HG03280 (cell line): ENCODE measurements around the gene ANKRD34B.
"Not testable (repeated sequence)": the region's sequence is repeated elsewhere in the genome, so short reads cannot be mapped to it uniquely, and the experiment has no call there.

ENCODE experiments used
- ATAC-seq: cut with Tn5 transposase; IDR thresholded peaks from one replicate; pipeline ENCODE4 v1.9.1; 2021; ENCODE audit warnings: mild to moderate bottlenecking, moderate library complexity; ENCODE audit not compliant: unreplicated experiment

ANKRD34B gene

DNA sequence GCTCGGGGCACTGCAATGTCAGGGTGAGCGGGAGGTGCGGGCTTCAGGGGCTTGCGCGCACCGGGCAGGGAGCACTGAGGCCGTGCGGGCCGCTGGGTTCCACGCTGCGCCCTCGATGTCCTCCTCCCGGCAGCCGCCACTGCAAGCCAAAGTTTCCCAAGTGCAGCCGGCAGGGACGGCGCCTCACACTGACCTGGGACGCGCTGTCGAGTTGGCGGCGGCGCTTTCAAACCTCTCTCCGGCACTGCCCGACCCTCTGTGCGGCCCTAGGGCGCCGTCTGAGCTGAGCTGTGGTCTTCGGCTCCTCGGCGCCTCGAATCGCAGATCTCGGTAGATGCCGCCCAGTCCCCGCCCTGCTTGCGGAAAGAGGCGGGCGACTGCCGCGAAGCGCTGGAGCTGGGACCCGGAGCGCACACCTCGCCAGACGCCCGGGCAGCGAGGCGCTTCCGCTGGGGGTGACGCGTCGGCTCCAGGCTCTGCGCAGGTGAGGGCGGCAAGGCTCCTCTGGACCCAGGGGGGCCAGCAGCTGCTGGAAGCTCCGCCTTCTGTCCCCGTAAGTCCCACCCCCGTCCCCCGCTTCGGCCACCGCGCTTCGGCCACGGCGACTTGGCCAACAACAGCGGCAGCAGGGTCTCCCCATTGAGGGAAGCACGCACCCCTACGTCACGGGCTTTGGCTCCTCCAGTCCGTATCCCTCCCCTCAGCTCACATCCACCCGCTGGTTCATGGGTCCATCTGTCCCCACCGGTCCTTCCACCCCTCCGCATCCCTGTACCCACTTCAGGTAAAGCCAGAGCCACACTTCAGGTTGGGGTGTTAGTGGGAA, at the start of gene ANKRD34B:
TSS of gene ANKRD34B (minus strand) at position 320 of the 826 bp plus-strand sequence. CDS start 10,261 bp downstream, outside the sequence.
- no peak for ATAC-seq

DNA sequence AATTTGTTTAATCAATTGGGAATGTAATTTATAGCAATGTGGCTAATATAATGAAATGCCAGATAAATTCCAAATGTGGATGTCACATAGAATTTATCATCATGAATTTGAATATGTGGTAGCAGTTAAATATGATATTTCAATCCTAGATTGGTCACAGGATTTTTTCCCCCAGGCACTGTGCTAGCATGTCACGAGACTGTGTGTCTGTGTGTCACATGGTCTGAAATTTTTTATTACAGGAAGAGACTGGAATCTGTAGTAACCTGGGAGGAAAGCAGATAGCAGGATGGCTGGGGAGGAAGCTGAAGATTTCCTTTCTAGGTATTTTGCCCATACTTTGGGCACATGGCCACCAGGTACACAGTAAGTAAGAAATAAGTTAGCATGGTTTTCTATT, 49.0 kb upstream of the ANKRD34B start:
- no peak for ATAC-seq

DNA sequence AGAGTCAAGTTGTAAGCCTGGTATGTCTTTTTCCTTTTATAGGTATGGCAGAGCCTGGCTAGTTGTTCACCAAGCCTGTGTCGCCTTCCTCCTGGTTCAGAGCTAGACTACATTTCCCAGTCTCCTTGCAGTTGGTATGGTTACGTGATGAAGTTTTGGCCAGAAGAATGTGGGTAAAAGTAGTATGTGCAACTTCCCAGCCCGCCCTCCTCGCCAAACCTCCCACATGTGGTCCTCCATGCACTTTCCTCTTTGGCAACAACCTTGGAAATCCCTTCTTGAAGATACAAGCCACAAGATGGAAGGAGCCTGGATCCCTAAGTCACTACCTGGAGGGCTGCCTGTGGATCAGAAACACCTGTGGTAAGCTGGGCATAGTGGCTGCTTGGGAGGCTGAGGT, 48.4 kb upstream of the ANKRD34B start:
- no peak for ATAC-seq

DNA sequence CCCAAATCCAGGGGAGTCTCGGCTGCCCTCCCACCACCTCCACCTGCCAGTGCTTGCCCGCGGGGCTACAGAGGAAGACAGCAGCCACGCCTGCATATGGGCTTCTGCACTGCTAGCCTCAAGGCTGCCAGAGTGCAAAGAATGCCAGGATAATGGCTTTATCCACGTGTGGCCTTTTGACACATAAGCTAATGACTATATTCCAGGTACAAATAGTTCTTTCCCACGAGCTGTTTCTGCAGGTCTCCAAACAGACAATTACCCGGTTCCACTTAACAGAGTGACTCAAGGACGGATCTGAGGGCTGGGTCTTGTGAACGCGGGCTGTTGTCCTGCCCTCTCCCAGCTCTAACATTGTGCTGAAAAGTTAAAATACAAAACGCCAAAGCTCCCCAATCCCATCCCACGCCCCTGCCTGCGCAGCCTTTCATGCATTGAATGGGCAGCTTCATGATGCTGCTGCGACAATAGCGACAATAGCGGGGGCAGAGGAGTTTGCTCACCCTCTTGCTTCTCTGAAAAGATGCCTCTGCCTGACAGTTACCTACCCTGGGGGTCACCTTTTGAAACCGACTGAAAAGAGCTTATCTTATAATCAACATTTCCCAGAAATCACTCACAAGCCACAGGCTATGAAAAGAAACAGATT, 45.3 kb upstream of the ANKRD34B start:
- no peak for ATAC-seq

DNA sequence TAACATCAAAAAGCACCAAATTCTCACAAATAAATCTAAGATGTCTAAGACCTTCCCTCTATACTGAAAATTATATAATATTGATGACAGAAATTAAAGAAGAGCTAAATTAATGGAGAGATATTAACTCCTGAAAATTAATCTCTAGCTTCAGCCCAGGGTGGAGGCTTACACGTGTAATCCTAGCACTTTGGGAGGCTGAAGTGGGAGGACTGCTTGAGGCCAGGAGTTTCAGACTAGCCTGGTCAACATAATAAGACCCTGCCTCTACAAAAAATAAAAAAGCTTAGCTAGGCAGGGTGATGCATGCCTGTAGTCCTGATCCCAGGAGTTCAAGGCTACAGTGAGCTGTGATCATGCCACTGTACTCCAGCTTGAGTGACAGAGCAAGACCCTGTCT, 39.6 kb upstream of the ANKRD34B start:
- no peak for ATAC-seq

DNA sequence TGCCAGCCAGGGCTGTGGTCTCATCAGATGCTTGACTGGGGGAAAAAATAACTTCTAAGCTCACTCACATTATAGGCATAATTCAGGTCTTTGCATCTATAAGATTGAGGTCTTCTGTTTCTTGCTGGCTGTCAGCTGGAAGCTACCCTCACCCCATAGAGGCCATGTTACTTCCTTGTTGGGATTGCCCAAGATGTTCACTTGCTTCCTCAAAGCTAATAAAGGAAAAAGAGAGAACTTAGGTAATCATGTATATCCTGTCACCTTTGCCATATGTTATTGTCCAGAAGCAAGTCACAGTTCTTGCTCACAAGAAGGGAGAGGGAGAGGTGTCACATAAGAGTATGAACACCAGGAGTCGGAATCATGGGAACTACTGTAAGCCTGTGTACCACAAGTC, 38.7 kb upstream of the ANKRD34B start:
- ATAC-seq = no peak

DNA sequence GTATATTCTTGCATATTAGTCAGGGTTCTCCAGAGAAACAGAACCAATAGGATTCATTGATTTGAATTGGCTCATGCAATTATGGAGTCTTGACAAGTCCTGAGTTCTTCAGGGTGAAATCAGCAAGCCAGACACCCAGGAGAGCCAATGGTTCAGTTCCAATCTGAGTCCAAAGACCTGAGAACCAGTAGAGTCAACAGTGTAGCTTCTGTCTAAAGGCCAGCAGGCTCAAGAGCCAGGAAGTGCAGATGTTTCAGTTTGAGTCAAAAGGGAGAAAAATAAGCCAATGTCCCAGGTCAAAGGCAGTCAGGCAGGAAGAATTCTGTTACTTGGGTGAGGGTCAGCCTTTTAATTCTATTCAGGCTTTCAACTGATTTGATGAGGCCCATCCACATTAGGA, 37.8 kb upstream of the ANKRD34B start:
- no peak for ATAC-seq

DNA sequence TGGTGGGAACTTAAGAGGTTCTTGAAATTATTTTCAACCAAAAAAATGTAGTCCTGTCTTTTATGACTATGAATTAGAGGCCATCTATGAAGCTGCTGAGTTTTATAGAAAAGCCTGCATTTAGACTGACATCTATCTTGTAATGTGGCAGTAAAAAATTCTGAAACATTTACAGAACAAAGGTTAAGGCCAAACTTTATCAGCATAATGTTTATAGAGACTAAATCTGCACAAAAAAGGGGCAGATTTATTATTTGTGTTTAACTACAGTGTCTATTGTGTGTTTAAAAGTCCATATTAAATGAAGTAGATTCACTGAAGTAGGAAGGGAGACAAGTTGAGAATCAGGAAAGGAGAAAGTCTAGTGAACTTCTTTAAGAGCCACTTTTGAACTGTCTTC, 37.3 kb upstream of the ANKRD34B start:
- no peak for ATAC-seq

DNA sequence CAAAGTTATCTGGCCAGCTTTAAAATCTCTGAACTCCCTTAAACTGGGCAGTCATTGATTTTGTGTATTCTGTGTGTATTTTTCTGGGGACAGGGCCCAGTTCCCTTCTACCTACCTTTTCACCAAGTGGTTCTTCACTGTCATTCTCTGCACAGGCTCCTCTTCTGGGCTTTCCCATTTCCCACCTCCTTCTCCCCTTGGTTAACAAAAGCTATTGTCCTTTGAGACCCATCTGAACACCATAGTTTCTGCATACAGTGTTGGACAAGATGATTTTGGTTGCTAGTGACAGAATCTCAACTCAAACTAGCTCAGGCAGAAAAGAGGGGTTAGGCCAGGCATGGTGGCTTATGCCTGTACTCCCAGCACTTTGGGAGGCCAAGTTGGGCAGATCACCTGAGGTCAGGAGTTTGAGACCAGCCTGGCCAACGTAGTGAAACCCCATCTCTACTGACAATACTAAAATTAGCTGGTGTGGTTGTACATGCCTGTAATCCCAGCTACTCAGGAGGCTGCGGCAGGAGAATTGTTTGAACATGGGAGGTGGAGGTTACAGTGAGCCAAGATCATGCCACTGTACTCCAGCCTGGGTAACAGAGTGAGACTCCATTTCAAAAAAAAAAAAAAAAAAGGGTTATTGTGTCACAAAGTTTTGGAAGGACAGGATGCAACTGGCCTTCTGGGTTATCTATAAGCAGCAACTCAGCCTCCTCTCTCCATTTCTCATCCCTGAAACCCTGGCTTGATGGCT, 31.0 kb upstream of the ANKRD34B start:
- ATAC-seq = no peak

DNA sequence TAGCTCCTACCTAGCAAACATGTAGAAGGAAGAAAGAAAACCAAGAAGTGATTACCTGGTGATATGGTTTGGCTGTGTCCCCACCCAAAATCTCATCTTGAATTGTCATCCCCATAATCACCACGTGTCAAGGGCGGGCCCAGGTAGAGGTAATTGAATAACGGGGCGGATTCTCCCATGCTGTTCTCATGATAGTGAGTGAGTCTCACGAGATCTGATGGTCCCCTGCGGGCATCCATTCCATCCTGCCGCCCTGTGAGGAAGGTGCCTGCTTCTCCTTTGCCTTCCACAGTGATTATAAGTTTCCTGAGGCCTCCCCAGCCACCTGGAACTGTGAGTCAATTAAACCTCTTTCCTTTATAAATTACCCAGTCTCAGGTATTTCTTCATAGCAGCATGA, 27.4 kb upstream of the ANKRD34B start:
- no peak for ATAC-seq

DNA sequence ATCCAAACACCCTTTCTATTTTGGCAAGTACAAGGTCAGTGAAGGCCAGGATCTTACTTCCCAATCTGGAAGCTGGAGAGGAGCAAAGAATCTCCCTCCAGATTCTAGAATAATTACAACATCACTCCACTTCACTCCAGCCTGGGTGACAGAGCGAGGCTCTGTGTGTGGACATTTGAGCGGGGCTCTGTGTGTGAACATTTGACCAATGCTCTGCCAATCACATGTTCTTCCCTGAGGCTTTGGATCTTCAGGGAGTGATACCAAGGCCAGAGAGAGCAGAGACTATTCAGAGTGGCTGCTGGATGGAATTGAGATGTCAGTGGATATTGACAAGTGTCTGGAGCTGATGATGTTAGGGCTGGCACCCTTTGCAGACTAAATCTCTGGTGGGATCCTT, 24.7 kb upstream of the ANKRD34B start:
- ATAC-seq = no peak

DNA sequence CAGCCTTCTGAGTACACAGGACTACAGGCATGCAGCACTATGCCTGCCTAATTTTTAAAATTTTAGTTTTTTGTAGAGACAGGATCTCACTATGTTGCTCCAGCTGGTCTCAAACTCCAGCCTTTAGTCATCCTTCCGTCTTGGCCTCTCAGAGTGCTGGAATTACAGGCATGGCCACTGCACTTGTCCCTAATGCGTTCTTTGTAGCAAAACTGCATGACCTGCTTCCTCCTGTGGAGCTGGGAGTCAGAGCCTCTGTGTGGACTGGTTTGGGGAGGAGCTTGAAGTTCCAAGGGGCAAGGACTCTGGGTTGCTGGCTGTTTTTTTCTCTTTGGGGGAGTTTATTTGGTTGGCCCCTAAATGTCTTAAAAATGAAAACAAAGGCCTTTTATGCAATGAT, 22.7 kb upstream of the ANKRD34B start:
- ATAC-seq = no peak

DNA sequence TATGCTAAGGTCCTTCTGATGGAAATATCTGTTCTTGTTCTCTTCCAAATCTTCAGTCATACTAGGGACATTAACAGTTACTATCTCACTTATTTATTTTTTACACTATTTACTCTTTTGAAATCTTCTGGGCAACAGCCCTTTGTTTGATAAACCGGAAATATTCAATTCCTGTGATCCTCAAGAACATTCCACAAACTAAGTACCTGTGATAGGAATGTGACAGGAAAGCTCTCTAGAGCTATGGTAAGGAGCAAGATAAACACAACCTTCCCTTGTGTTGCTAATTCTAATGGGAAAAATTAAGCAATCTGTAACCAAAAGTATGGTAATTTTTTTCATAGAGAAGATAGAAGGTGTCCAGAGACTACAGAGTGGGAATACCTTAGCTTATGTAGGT, 22.0 kb upstream of the ANKRD34B start:
- ATAC-seq = no peak

DNA sequence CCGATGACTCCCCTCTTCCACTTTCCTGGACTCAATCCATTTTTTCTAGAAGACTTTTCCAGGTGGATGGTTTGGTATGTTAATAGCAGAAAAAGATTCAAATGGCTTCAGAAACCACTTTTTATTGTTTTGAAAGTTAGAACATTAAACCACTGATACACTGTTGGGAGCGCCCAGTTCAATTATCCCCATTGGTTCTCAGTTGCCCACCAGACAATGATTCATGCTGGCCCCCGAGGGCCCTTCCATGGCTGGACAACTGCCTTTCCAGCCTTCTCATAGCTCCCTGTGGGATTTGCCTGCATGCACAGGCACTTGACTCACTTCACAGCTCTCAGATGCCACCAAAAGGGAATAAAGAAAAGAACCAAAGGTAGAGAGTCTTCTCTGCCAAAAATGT, 21.3 kb upstream of the ANKRD34B start:
- ATAC-seq = no peak

DNA sequence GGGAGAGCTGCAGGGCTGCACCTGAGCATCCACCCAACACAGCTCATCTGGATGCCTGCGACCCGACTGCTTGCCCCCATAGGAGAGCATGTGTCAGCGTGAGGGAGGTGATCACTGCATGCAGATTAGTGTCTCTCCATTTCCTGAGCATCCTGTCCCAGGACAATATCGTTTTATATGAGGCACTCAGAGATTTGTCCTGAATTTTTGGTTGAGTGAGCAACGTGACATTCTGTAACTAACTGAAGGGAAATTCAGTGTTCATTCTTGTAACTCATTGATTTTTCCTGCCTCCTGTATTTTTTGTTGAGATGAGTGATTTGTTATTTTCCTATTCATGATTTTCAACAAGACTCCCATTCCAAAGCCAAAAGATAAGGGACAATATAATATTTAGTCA, 20.7 kb upstream of the ANKRD34B start:
- ATAC-seq = no peak

DNA sequence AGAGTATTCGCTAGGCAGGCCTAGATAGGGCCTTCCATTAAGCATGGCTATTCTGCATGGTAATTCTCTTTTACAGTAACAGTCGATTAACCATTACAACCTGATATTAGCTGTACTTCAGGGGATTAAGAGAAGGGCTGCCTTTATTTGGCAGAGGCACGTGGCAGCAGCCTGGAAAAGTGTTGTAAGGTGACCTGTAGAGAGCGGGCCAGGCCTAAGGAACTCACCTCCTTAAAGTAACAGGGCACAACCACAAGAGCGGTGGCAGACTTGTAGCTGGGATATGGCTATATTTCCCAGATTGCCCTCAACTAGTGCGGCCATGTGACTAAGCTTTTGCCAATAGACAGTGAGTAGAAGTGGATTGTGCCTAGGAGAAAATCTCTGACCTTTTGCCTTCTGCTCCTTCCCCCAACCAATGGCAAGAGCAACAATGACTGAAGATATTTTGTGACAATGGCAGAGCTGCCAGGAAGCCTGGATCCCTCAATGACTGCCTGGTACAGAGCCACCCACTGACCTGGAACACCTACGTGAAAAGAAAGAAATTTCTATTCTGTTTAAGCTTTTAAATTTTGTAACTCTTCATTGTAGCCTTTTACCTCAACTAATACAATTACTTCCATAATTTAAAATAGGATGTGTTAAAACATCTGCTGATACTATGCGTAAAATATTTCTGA, 18.9 kb upstream of the ANKRD34B start:
- ATAC-seq = no peak

DNA sequence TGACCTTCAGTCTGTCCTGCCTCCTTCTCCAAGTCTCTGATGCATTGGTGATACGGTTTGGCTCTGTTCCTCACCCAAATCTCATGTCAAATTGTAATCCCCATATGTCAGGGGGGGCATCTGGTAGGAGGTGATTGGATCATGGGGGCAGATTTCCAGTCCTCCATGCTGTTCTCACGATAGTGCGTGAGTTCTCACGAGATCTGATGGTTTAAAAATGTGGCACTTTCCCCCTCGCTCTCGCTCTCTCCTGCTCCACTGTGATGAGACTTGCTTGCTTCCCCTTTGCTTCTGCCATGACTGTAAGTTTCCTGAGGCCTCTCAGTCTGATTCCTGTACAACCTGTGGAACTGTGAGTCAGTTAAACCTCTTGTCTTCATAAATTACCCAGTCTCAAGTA, 14.7 kb upstream of the ANKRD34B start:
- ATAC-seq = no peak

DNA sequence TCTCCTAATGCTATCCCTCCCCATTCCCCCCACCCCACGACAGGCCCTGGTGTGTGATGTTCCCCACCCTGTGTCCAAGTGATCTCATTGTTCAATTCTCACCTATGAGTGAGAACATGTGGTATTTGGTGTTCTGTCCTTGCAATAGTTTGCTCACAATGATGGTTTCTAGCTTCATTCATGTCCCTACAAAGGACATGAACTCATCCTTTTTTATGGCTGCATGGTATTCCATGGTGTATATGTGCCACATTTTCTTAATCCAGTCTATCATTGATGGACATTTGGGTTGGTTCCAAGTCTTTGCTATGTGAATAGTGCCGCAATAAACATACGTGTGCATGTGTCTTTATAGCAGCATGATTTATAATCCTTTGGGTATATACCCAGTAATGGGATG, 10.2 kb upstream of the ANKRD34B start:
- ATAC-seq = not testable (repeated sequence)

DNA sequence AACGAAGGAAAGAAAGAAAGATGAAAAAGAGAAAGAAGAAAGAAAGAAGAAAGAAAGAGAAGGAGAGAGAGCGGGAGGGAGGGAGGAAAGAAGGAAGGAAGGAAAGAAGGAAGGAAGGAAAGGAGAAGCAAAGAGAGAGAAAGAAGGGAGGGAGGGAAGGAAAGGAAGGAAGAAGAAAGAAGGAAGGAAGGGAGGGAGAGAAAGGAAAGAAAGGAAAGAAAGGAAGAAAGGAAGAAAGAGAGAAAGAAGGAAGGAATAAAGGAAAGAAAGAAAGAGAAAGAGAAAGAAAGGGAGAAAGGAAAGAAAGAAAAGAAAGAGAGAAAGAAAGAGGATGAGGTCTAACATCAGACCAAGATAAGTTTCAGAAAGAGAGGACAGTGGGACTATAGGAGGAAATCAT, 9.0 kb upstream of the ANKRD34B start:
- no peak for ATAC-seq

DNA sequence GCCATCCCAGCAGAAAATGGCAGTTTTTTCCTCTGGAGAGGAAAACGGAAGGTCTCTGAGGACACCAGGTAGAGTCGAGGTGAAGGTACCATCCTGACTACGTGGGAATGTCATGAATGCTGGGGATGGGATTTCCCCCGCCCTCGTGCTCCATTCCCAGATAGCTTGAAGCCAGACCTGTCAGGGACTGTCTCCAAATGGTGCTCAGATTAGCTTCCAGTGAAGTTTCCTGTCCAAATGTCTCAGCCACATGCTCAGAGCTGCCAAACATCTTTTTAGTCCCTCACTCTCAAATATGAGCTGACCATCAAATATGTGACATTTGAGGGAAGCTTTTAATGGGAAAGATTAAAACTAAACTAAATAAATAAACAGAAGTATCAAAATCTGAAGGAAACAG, 7.6 kb upstream of the ANKRD34B start:
- ATAC-seq = no peak

DNA sequence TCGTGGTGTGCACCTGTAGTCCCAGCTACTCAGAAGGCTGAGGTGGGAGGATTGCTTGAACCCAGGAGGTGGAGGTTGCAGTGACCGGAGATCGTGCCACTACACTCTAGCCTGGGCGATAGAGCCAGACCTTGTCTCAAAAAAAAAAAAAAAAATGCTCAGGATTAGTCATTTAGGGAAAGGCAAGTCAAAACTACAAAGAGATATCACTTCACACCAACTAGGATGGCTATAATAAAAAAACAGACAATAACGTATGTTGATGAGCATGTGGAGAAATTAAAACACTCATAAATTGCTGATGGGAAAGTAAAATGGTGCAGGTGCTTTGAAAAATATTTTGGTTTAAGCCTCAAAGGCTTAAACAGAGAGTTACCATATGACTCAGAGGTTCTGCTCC, 6.3 kb upstream of the ANKRD34B start:
- ATAC-seq = no peak
